HepG2 (cell line): Measurements from ENCODE around the gene SF1. TPM values are rescaled to one million over a fixed set of nuclear protein-coding genes. Genes with fewer than 3 reads are reported as not detected.

ENCODE experiments used
- CEBPG ChIP-seq: IDR thresholded peaks from 2 replicates; pipeline ENCODE4 v1.6.1; 2016
- CREB3 ChIP-seq: sonication (generic); formaldehyde crosslinking; IDR thresholded peaks from 2 replicates; pipeline ENCODE4 v1.5.0; 2020; ENCODE audit warnings: missing genetic modification reagents
- FOXP4 ChIP-seq: sonication (generic); formaldehyde crosslinking; IDR thresholded peaks from 2 replicates; pipeline ENCODE4 v1.4.0; 2020; ENCODE audit warnings: missing genetic modification reagents
- GABPB1 ChIP-seq: IDR thresholded peaks from 2 replicates; pipeline ENCODE4 v1.6.1; 2016; ENCODE audit warnings: mild to moderate bottlenecking, missing genetic modification reagents, moderate library complexity, missing compliant biosample characterization
- MEIS2 ChIP-seq: sonication (generic); formaldehyde crosslinking; IDR thresholded peaks from 2 replicates; pipeline ENCODE4 v1.9.0; 2021; ENCODE audit warnings: mild to moderate bottlenecking, missing genetic modification reagents
- MTF2 ChIP-seq: sonication (generic); formaldehyde crosslinking; IDR thresholded peaks from 2 replicates; pipeline ENCODE4 v1.5.0; 2020; ENCODE audit warnings: missing genetic modification reagents, borderline replicate concordance
- PATZ1 ChIP-seq: sonication (generic); formaldehyde crosslinking; IDR thresholded peaks from 2 replicates; pipeline ENCODE4 v1.4.0; 2020; ENCODE audit warnings: missing genetic modification reagents
- RNF2 ChIP-seq: fragments of 450-650 bp; conservative IDR thresholded peaks from 2 replicates; pipeline ENCODE4 v1.6.1; 2016; ENCODE audit warnings: low read depth
- SYNCRIP ChIP-seq: fragments of 200-400 bp; formaldehyde crosslinking; IDR thresholded peaks from 2 replicates; pipeline ENCODE4 v1.6.1; 2018; ENCODE audit warnings: mild to moderate bottlenecking, low read depth, low read length; ENCODE audit not compliant: insufficient read depth
- TBX2 ChIP-seq: sonication (generic); formaldehyde crosslinking; IDR thresholded peaks from 2 replicates; pipeline ENCODE4 v1.5.0; 2020; ENCODE audit warnings: missing genetic modification reagents, mild to moderate bottlenecking, borderline replicate concordance
- THAP11 ChIP-seq: IDR thresholded peaks from 2 replicates; pipeline ENCODE4 v1.6.1; 2016; ENCODE audit warnings: missing biosample characterization, missing genetic modification reagents
- ZFP36L2 ChIP-seq: sonication (generic); formaldehyde crosslinking; IDR thresholded peaks from 2 replicates; pipeline ENCODE4 v1.4.0; 2020; ENCODE audit warnings: missing genetic modification reagents
- ZFP91 ChIP-seq: sonication (generic); formaldehyde crosslinking; IDR thresholded peaks from 2 replicates; pipeline ENCODE4 v1.9.0; 2022; ENCODE audit warnings: missing genetic modification reagents, mild to moderate bottlenecking, borderline replicate concordance
- ZGPAT ChIP-seq: IDR thresholded peaks from 2 replicates; pipeline ENCODE4 v1.6.1; 2016; ENCODE audit warnings: mild to moderate bottlenecking
- ZNF207 ChIP-seq: fragments of 450-650 bp; IDR thresholded peaks from 2 replicates; pipeline ENCODE4 v1.6.1; 2016; ENCODE audit warnings: antibody characterized with exemption, borderline replicate concordance
- ZNF296 ChIP-seq: sonication (generic); formaldehyde crosslinking; conservative IDR thresholded peaks from 2 replicates; pipeline ENCODE4 v1.5.0; 2020; ENCODE audit warnings: mild to moderate bottlenecking, missing genetic modification reagents
- ZNF556 ChIP-seq: sonication (generic); formaldehyde crosslinking; IDR thresholded peaks from 2 replicates; pipeline ENCODE4 v1.4.0; 2020; ENCODE audit warnings: mild to moderate bottlenecking, missing genetic modification reagents, borderline replicate concordance
- ZNF597 ChIP-seq: sonication (generic); formaldehyde crosslinking; IDR thresholded peaks from 2 replicates; pipeline ENCODE4 v1.5.0; 2020; ENCODE audit warnings: missing genetic modification reagents
- polyA plus RNA-seq, 8 experiments: library from polyadenylated mRNA; depleted of rRNA in 3 of 8; stranded (reverse) in 7 of 8; unstranded in 1 of 8; fragments of >200 nt; fragmentation: Illumina TruSeq in 4 of 8; extraction: Trizol in 4 of 8; gene quantifications; 2 replicates each; pipeline versions ENCODE4 v1.2.1 to v1.2.3, GENCODE V29; 2011 to 2016; ENCODE audit warnings: low read depth in 4 of 8, missing spikeins in 1 of 8, mixed read lengths in 1 of 8; ENCODE audit not compliant: insufficient read depth in 1 of 8
- total RNA-seq, 5 experiments: library from RNA; depleted of rRNA; stranded (reverse); fragments of >200 nt; fragmentation: Illumina TruSeq; extraction: Trizol; gene quantifications; 2 replicates each; pipeline ENCODE4 v1.2.3, GENCODE V29; 2016; ENCODE audit warnings: low read depth in 1 of 5

Gene SF1
- total and polyA plus RNA-seq, 2 of the 13 experiments (the other 11 are each of a cell fraction or from before 2014, with no cell fraction given), result 55.5 to 70.4 TPM

- TF ChIP-seq ZGPAT (CRISPR knock-in tag) (peak; percentile 9; the same call in 1 of the 2 replicates), TBX2 (CRISPR knock-in tag) (0 out of 2 replicates have a peak, but pooled peaks have one; percentile 14), THAP11 (CRISPR knock-in tag) (peak; percentile 83), ZNF207 (no peak), ZNF556 (CRISPR knock-in tag) (peak; percentile 57; the same call in 1 of the 2 replicates), RNF2 (0 out of 2 replicates have a peak, but pooled peaks have one; percentile 38), ZFP36L2 (CRISPR knock-in tag) (no peak), GABPB1 (CRISPR knock-in tag) (peak; percentile 64; the same call in 1 of the 2 replicates), ZFP91 (CRISPR knock-in tag) (no peak), ZNF296 (CRISPR knock-in tag) (no peak), MTF2 (CRISPR knock-in tag) (0 out of 2 replicates have a peak, but pooled peaks have one; percentile 58), ZNF597 (CRISPR knock-in tag) (no peak), CEBPG (peak; percentile 53), CREB3 (no peak), PATZ1 (CRISPR knock-in tag) (peak; percentile 10; the same call in 1 of the 2 replicates), MEIS2 (CRISPR knock-in tag) (peak; percentile 43; the same call in 1 of the 2 replicates), FOXP4 (CRISPR knock-in tag) (0 out of 2 replicates have a peak, but pooled peaks have one; percentile 3), SYNCRIP (no peak)
Measured at GRCh38 chr11:64742889-64743590, 35.3 kb downstream of the SF1 start (continued).
